Ovary (tissue), 3 donors: ENCODE data around the gene ALDH3A2.

ENCODE experiments used
- CTCF ChIP-seq, 3 donors: fragments of 450-650 bp in 2 of 3; fragments of 200-600 bp in 1 of 3; IDR thresholded peaks; one replicate each; pipeline versions ENCODE4 v1.5.1 to v1.8.0; 2016 to 2022; ENCODE audit warnings: antibody characterized with exemption in 3 of 3, mild to moderate bottlenecking in 1 of 3
- POLR2A ChIP-seq: fragments of 450-650 bp; IDR thresholded peaks from one replicate; pipeline ENCODE4 v1.6.1; 2017; ENCODE audit warnings: antibody characterized with exemption, mild to moderate bottlenecking, moderate library complexity
- donor health status: DM: no; HTN: no; CAD: no.

DNA sequence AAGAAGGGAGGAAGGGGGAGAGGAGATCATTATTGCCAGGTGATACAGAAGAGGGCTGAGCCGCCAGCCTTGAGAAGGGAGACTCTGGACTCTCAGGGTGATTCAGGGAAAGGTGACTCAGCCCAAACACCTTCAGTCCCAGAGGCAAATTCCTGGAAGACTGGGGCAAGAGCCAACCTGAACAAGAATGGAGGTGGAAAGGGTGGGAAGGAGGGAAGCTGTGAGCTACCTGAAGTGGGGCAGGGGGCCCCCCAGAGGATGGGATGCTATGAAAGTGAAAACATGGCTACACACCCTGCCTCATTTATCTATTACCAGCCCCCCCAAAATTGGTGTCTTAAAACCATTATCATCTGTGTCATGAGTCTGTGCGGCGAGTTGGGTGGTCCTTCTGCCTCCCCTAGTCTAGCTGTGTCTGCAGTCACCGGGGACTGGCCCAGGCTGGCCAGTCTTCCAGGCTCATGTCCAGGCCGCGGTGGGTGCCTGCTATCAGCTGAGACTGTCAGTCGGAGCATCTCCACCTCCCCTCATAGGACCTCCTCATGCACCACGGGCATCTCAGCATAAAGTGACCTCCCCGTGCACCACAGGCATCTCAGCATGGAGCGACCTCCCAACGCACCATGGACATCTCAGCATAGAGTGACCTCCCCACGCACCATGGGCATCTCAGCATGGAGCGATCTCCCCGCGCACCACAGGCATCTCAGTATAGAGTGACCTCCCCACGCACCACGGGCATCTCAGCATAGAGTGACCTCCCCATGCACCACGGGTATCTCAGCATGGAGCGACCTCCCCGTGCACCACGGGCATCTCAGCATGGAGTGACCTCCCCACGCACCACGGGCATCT is 71.0 kb downstream of the ALDH3A2 start:
- TF ChIP-seq CTCF (IDR thresholded peaks at IDR 0.05) (no peak), POLR2A (no peak)
